ENCODE data around the gene TLDC2.
A peak's percentile ranks its signal among the peaks of the same experiment; 100 is the strongest.

The TLDC2 gene

DNA sequence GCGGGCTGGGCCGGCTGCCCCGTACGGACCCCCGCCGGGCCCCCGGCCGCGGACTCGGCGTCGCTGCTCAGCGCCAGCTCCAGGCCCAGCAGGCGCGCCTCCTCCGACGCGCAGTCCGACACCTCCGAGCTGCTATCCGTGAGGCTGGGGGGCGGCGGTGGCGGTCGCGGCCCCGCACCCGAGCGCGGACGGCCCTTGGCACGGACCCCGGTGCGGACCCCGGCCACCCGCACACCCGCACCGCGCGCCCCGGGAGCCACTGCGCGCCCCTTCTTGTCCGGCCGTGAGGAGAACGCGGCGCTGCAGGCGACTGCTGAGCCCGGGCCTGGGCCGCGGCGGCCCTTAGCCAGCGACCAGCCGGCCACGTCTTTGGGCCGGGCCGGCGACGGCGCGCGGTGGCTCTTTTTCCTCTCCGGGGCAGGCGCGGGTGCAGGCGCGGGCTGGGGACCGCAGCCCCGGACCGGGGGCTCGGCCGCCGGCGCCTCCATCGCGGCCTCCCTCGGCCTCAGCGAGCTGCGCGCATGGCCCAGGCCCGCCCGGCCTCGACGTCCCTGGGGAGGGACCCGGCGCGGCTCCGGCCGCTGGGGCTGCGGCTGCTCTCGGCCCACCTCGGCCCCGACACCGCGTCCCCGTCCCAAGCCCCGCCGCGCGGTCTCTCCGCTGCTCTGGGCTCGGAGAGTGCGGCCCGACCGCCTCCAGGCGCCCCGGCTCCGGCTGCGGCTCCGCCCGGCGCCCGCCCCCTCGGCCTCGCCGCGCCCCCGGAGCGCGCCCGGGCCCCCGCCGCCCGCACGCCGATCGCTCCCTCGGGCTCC is 12.9 kb upstream of the TLDC2 start:
- H3K4me1 ChIP-seq: peaks cover 0 to 46% (median 39%) of the 10 kb centered on the region in 4 donors
- TF ChIP-seq, protein P1, sequence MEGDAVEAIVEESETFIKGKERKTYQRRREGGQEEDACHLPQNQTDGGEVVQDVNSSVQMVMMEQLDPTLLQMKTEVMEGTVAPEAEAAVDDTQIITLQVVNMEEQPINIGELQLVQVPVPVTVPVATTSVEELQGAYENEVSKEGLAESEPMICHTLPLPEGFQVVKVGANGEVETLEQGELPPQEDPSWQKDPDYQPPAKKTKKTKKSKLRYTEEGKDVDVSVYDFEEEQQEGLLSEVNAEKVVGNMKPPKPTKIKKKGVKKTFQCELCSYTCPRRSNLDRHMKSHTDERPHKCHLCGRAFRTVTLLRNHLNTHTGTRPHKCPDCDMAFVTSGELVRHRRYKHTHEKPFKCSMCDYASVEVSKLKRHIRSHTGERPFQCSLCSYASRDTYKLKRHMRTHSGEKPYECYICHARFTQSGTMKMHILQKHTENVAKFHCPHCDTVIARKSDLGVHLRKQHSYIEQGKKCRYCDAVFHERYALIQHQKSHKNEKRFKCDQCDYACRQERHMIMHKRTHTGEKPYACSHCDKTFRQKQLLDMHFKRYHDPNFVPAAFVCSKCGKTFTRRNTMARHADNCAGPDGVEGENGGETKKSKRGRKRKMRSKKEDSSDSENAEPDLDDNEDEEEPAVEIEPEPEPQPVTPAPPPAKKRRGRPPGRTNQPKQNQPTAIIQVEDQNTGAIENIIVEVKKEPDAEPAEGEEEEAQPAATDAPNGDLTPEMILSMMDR (IDR thresholded peaks at IDR 0.05): no peak
- H3K36me3 ChIP-seq: no peaks in the 10 kb centered on the region
- no peaks in the 10 kb centered on the region for H3K27me3 ChIP-seq
- intact Hi-C loops (cut with DNase I; ENCODE audit: low total_unique reads): loop anchor here (5.0 to 10.0 kb wide), 2 partner anchors 48 to 91 kb away; partner anchors contain the start of gene DSN1
- no peak for DNase-seq
- H3K27ac ChIP-seq: peak overlapping the region; percentile 90
- peak overlapping the region; percentile 72 to 85 for H3K4me3 ChIP-seq
- H3K9me3 ChIP-seq: no peaks in the 10 kb centered on the region

DNA sequence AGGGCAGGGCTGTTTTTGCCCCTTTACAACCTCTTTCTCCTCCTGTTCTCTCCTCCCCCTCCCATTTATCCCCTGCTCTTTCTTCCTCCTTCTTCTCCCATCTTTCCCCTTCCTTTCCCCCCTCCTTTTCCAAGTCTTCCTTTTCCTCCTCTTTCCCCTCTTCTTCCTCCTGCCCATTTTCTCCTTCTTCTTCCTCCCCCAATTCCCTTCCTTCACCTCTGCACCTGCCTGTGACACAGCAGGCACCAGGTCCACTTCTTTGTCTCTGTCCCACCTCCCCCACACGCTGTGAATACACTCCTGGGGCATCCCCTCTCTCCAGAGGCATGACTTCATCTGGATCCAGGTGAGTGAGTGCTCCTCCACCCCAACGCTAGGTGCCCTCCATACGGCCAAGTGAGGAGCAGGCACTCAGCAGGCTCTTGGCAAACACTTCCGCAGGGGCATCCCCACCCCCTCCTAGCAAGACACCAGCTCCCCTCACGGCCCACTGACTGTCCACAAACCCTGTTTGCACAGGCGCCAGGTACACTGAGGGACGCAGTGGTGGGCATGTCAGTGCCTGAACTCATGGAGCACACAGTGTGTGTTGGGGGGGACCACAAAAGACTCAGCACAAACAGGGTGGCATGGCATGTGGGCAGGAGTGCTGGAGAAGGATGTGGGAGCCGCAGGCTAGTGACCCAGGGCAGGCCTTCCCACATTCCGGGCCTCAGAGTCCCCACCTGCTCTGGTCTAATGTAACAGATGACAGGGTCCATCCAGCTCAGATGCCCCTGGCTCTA is 10.7 kb upstream of the TLDC2 start:
- intact Hi-C loops (cut with DNase I; ENCODE audit: low total_unique reads): loop anchor here (10.0 kb wide), 1 partner anchor 50 kb away; no protein-coding TSS in a partner anchor
- Histone ChIP-seq H3K36me3 (no peaks in the 10 kb centered on the region), H3K9me3 (no peaks in the 10 kb centered on the region), H3K27ac (peak overlapping the region in 1 of 2 donors; percentile 85), H3K4me3 (no peak overlapping the region), H3K4me1 (peaks cover 0 to 32% (median 26%) of the 10 kb centered on the region in 4 donors), H3K27me3 (no peaks in the 10 kb centered on the region)
- DNase-seq: no peak
- TF ChIP-seq, protein P1 (IDR thresholded peaks at IDR 0.05): no peak

DNA sequence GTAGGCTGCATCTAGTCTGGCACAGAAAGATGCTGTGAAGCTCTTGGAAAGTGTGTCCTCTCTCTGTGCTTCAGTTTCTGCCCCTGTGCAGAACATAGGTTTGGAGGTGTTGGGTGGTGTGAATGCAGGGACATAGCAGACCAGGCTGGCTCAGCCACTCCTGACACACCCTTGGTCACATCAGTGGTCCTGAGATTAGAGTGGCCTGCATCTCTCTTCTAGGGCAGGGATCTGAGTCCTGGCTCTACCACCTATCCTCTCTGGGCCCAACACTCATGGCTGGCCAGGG is 10.1 kb upstream of the TLDC2 start:
- intact Hi-C loops (cut with DNase I; ENCODE audit: low total_unique reads): loop anchor here (2.0 to 10.0 kb wide), 2 partner anchors 21 to 51 kb away; no protein-coding TSS in a partner anchor
- Histone ChIP-seq H3K4me1 (peaks cover 0 to 27% (median 21%) of the 10 kb centered on the region in 4 donors), H3K4me3 (no peak overlapping the region), H3K9me3 (no peaks in the 10 kb centered on the region), H3K27ac (peak overlapping the region in 1 of 2 donors; percentile 85), H3K36me3 (no peaks in the 10 kb centered on the region), H3K27me3 (no peaks in the 10 kb centered on the region)
- no peak for DNase-seq
- TF ChIP-seq, protein P1 (IDR thresholded peaks at IDR 0.05): no peak

DNA sequence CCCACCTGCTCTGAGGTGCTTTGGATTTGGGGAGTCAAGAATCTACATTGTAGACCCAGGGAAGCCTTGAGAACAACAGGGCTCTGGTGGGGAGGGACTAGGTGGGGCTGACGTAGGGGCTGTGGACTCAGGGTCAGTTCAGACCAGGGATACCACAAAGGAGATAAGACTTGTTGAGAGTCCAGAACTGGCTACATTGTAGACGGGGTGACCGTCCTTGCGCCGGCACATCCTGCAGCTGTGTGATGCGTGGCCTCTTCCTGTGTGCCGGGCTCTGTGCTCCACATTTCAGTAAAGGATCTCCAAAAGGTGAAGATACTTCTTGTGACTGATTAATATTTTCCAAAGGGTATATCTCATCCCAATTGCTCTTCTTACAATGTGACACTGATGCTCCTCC is 9.8 kb upstream of the TLDC2 start:
- TF ChIP-seq, protein P1 (IDR thresholded peaks at IDR 0.05): no peak
- no peaks in the 10 kb centered on the region for H3K27me3 ChIP-seq
- H3K27ac ChIP-seq: no peak overlapping the region
- intact Hi-C loops (cut with DNase I; ENCODE audit: low total_unique reads): loop anchor here (2.0 to 10.0 kb wide), 2 partner anchors 21 to 51 kb away; no protein-coding TSS in a partner anchor
- DNase-seq: no peak
- no peak overlapping the region for H3K4me3 ChIP-seq
- no peaks in the 10 kb centered on the region for H3K36me3 ChIP-seq
- H3K4me1 ChIP-seq: peaks cover 0 to 23% (median 17%) of the 10 kb centered on the region in 4 donors
- H3K9me3 ChIP-seq: no peaks in the 10 kb centered on the region

DNA sequence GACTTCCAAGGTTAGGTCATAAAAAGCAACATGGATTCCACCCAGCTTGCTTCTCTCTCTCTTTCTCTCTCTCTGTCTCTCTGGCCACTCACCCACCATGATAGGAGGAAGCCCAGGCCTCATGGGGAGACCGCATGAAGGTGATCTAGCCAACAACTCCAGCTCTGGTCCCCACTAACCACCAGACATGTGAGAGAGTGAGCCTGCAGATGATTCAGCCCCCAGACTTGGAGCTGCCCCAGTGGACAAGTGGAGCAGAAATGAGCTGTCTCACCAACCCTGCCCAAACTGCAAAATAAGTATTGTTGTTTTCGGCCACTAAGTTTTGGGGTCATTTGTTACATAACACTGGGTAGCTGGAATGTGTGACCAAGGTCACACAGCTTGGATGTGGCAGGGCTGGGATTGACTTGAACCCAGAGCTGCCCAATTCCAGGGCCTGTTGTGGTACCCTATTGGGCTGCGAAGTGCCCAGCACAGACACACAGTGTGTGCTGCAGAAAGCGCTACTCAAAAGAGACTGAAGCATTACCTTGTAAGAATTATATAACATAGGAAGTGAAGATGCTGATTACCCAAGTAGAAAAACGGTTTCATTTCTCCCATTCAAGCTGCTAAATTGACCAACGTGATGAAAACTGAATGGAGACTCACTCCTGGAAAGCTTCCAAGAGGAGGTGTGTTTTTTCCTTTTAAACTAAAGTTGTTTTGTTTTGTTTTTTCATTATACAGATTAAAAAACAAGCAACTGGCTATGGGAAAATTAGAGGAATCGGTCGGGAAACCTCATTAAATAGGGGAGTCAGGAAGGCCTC is 9.1 kb upstream of the TLDC2 start:
- Histone ChIP-seq H3K27me3 (no peaks in the 10 kb centered on the region), H3K9me3 (no peaks in the 10 kb centered on the region), H3K27ac (no peak overlapping the region), H3K4me3 (no peak overlapping the region), H3K4me1 (peaks cover 0 to 16% (median 10%) of the 10 kb centered on the region in 4 donors), H3K36me3 (no peaks in the 10 kb centered on the region)
- intact Hi-C loops (cut with DNase I; ENCODE audit: low total_unique reads): loop anchor here (2.0 to 10.0 kb wide), 2 partner anchors 20 to 52 kb away; no protein-coding TSS in a partner anchor
- TF ChIP-seq, protein P1 (IDR thresholded peaks at IDR 0.05): no peak
- DNase-seq: no peak
